H7 (cell line): ENCODE results near the gene TLR8. TPM values are rescaled to one million over a fixed set of nuclear protein-coding genes. Genes with fewer than 3 reads are reported as not detected.
"Not testable (repeated sequence)": the region's sequence is repeated elsewhere in the genome, so short reads cannot be mapped to it uniquely, and the experiment has no call there.

Experiments used
- DNase-seq: peaks from one replicate; pipeline ENCODE4 v3.0.0; 2012
- H3K27me3 ChIP-seq: 2 replicates; pipeline ENCODE4 v1.6.0; 2011; ENCODE audit warnings: mild to moderate bottlenecking, low read length; ENCODE audit not compliant: control insufficient read depth, insufficient read depth
- H3K36me3 ChIP-seq: replicated peaks from 2 replicates; pipeline ENCODE4 v1.5.1; 2011; ENCODE audit warnings: low read length; ENCODE audit not compliant: control insufficient read depth, insufficient read depth
- H3K4me3 ChIP-seq: 2 replicates; pipeline ENCODE4 v1.5.1; 2011; ENCODE audit warnings: low read depth, mild to moderate bottlenecking, control low read depth, low read length, moderate library complexity; ENCODE audit not compliant: insufficient read depth
- total RNA-seq: library from RNA; depleted of rRNA; stranded (reverse); fragments of >200 nt; shearing (Covaris generic); gene quantifications from 2 replicates; pipeline ENCODE4 v1.2.3, GENCODE V29; 2014

TLR8 gene
- total RNA-seq, 1 experiment from 2014 or later: not detected

DNA sequence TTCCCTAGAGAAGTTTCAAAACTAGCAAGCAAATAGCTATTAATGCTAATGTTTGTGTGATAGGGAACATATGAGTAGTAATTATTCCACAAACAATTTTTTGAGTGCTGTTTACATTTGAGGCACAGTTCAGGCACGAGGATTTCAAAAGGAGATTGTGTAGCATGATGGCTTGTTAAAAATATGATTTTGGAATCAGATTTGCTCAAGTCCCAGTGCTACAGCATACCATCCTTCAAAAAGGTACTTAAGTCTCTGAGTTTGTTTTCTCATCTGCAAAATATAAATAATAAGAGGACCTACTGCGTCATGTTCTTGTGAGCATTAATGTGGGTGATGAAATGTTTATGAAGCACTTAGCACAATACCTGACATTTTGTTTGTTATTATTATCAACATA, 11.3 kb downstream of the TLR8 start:
- no peak for DNase-seq
- H3K36me3 ChIP-seq: no peaks in the 10 kb centered on the region
- H3K4me3 ChIP-seq: no peak overlapping the region
- no peaks in the 10 kb centered on the region for H3K27me3 ChIP-seq

DNA sequence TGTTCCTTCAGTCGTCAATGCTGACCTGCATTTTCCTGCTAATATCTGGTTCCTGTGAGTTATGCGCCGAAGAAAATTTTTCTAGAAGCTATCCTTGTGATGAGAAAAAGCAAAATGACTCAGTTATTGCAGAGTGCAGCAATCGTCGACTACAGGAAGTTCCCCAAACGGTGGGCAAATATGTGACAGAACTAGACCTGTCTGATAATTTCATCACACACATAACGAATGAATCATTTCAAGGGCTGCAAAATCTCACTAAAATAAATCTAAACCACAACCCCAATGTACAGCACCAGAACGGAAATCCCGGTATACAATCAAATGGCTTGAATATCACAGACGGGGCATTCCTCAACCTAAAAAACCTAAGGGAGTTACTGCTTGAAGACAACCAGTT, 12.6 kb downstream of the TLR8 start:
- H3K4me3 ChIP-seq: no peak overlapping the region
- H3K36me3 ChIP-seq: no peaks in the 10 kb centered on the region
- no peak for DNase-seq
- no peaks in the 10 kb centered on the region for H3K27me3 ChIP-seq

DNA sequence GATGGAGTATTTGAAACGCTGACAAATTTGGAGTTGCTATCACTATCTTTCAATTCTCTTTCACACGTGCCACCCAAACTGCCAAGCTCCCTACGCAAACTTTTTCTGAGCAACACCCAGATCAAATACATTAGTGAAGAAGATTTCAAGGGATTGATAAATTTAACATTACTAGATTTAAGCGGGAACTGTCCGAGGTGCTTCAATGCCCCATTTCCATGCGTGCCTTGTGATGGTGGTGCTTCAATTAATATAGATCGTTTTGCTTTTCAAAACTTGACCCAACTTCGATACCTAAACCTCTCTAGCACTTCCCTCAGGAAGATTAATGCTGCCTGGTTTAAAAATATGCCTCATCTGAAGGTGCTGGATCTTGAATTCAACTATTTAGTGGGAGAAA, 13.2 kb downstream of the TLR8 start:
- H3K36me3 ChIP-seq: no peaks in the 10 kb centered on the region
- DNase-seq: no peak
- H3K4me3 ChIP-seq: no peak overlapping the region
- H3K27me3 ChIP-seq: no peaks in the 10 kb centered on the region

DNA sequence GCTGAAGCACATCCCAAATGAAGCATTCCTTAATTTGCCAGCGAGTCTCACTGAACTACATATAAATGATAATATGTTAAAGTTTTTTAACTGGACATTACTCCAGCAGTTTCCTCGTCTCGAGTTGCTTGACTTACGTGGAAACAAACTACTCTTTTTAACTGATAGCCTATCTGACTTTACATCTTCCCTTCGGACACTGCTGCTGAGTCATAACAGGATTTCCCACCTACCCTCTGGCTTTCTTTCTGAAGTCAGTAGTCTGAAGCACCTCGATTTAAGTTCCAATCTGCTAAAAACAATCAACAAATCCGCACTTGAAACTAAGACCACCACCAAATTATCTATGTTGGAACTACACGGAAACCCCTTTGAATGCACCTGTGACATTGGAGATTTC, 14.6 kb downstream of the TLR8 start:
- no peak for DNase-seq
- H3K36me3 ChIP-seq: no peaks in the 10 kb centered on the region

DNA sequence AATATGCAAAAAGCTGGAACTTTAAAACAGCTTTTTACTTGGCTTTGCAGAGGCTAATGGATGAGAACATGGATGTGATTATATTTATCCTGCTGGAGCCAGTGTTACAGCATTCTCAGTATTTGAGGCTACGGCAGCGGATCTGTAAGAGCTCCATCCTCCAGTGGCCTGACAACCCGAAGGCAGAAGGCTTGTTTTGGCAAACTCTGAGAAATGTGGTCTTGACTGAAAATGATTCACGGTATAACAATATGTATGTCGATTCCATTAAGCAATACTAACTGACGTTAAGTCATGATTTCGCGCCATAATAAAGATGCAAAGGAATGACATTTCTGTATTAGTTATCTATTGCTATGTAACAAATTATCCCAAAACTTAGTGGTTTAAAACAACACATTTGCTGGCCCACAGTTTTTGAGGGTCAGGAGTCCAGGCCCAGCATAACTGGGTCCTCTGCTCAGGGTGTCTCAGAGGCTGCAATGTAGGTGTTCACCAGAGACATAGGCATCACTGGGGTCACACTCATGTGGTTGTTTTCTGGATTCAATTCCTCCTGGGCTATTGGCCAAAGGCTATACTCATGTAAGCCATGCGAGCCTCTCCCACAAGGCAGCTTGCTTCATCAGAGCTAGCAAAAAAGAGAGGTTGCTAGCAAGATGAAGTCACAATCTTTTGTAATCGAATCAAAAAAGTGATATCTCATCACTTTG, 15.6 kb downstream of the TLR8 start:
- Histone ChIP-seq H3K27me3 (no peaks in the 10 kb centered on the region), H3K36me3 (no peaks in the 10 kb centered on the region), H3K4me3 (no peak overlapping the region)
- no peak for DNase-seq

More for the DNA sequence above, 14.6 kb downstream of the TLR8 start:
- Histone ChIP-seq H3K4me3 (no peak overlapping the region), H3K27me3 (no peaks in the 10 kb centered on the region)

DNA sequence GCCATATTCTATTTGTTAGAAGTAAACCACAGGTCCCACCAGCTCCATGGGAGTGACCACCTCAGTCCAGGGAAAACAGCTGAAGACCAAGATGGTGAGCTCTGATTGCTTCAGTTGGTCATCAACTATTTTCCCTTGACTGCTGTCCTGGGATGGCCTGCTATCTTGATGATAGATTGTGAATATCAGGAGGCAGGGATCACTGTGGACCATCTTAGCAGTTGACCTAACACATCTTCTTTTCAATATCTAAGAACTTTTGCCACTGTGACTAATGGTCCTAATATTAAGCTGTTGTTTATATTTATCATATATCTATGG, 16.1 kb downstream of the TLR8 start:
- H3K36me3 ChIP-seq: no peaks in the 10 kb centered on the region
- no peaks in the 10 kb centered on the region for H3K27me3 ChIP-seq
- no peak overlapping the region for H3K4me3 ChIP-seq
- no peak for DNase-seq

DNA sequence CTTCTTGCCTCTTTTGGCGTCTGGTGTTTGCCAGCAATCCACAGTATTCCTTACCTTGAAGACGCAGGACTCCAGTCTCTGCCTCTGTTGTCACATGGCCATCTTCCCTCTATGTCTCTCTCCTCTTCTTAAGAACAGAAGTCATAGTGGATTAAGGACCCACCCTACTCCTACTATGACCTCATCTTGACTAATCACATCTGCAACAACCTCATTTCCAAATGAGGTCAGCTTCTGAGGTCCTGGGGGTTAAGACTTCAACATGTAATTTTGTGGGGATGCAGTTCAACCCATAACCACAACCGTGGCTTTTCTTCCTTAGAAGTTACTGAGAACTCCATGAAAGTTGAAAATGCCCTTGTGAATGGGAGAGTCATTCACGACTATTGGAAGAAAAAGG, 23.3 kb downstream of the TLR8 start:
- Histone ChIP-seq H3K4me3 (no peak overlapping the region), H3K36me3 (no peaks in the 10 kb centered on the region), H3K27me3 (no peaks in the 10 kb centered on the region)
- no peak for DNase-seq

DNA sequence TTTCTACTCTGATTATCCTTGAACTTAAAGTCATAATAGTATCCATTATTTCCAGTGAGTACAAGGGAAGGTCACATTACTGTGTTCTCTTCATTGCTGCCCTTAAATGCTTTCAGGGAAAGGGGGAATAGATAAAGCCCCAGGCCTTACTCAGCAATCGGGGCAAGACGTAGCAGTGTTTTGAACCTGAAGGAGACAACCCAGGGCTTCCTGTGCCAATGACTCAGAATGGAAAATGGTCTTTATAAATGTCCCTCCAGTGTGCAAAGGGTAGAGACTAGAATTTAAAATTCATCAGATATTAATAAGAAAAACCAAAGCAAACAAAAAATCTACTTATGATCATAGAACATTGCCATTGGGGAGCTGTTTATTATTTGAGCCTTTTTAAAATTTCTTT, 23.7 kb downstream of the TLR8 start:
- Histone ChIP-seq H3K27me3 (no peaks in the 10 kb centered on the region), H3K4me3 (no peak overlapping the region), H3K36me3 (no peaks in the 10 kb centered on the region)
- no peak for DNase-seq

DNA sequence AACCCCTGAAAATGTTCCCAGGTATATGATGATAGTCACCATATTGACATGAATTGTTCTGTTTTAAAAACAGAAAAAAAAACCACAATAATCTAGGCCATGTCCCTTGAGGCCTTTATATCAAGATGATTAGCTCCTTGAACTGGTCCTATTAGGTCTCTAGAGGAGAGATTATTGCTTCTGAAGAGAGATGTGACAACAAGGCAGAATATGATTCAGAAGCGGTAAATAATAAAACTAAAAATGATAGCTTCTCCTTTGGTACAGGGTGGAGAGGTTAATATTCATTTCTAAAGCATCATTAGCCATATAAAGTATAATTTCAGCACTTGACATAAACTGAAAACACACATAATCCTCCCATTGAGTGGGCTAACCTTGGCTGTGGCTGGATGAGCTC, 25.8 kb downstream of the TLR8 start:
- no peak for DNase-seq
- H3K27me3 ChIP-seq: no peaks in the 10 kb centered on the region
- H3K36me3 ChIP-seq: no peaks in the 10 kb centered on the region
- no peak overlapping the region for H3K4me3 ChIP-seq

DNA sequence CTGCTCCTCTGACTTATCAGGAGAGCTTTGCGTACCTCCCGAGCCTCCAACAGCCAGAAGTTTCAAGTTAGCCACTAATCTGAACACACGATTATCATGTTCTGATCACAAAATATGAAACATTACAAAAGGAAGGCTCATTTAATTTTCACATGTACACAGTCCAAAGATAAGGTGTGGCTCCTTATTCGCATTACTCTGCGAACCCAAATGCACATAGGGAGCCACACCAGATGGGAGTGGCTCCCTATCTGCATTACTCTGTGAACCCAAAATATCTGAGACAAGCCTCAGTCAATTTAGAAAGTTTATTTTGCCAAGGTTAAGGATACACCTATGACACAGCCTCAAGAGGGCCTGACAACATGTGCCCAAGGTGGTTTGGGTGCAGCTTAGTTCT, 28.4 kb downstream of the TLR8 start:
- DNase-seq: no peak
- Histone ChIP-seq H3K27me3 (no peaks in the 10 kb centered on the region), H3K4me3 (no peak overlapping the region), H3K36me3 (no peaks in the 10 kb centered on the region)

DNA sequence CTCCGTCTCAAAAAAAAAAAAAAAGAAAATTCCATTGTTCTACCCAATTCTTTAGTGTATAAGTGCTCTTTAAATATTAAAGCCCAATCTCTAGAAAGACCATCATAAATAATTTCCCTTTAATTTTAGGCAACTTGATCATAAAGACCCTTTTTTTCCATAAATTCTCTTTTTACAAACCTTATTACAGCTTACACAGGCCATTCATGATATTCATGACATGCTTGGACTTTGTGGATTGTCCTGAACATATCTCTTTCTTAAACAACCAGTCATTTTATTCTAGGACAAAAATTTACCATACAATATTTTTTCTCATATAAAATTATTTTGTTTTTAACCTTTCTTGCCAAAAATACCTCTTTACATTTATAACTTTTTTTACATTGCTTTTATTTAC, 30.5 kb downstream of the TLR8 start:
- Histone ChIP-seq H3K36me3 (no peaks in the 10 kb centered on the region), H3K27me3 (no peaks in the 10 kb centered on the region), H3K4me3 (no peak overlapping the region)
- no peak for DNase-seq

DNA sequence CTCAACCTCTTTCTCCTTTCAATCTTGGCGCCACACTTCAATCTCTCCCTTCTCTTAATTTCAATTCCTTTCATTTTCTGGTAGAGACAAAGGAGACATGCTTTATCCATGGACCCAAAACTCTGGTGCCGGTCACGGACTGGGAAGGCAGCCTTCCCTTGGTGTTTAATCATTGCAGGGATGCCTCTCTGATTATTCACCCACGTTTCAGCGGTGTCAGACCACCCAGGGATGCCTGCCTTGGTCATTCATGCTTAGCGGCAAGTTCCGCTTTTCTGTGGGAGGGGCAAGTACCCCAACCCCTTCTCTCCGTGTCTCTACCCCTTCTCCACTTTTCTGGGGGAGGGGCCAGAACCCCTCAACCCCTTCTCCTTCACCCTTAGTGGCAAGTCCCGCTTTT, 34.1 kb downstream of the TLR8 start:
- H3K27me3 ChIP-seq, DNase-seq, H3K36me3 ChIP-seq: not testable (repeated sequence)
- H3K4me3 ChIP-seq: peak overlapping the region; percentile 17; the same call in 1 of the 2 replicates

DNA sequence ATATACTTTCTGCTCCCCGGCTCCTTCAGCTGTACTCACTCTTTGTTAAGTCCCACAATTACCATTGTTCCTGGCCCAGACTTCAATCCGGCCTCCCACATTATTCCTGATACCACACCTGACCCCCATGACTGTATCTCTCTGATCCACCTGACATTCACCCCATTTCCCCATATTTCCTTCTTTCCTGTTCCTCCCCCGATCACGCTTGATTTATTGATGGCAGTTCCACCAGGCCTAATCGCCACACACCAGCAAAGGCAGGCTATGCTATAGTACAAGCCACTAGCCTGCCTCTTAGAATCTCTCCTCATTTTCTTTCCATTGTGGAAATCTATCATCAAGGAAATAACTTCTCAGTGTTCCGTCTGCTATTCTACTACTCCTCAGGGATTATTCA, 37.2 kb downstream of the TLR8 start:
- not testable (repeated sequence) for H3K4me3 ChIP-seq, H3K27me3 ChIP-seq, DNase-seq, H3K36me3 ChIP-seq

DNA sequence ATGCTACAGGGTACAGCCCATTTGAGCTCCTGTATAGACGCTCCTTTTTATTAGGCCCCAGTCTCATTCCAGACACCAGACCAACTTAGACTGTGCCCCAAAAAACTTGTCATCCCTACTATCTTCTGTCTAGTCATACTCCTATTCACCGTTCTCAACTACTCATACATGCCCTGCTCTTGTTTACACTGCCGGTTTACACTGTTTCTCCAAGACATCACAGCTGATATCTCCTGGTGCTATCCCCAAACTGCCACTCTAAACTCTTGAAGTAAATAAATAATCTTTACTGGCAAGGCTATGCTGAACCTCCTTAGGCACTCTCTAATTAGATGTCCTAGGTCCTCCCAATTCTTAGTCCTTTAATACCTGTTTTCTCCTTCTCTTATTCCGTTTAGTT, 38.0 kb downstream of the TLR8 start:
- DNase-seq, H3K36me3 ChIP-seq, H3K4me3 ChIP-seq, H3K27me3 ChIP-seq: not testable (repeated sequence)

DNA sequence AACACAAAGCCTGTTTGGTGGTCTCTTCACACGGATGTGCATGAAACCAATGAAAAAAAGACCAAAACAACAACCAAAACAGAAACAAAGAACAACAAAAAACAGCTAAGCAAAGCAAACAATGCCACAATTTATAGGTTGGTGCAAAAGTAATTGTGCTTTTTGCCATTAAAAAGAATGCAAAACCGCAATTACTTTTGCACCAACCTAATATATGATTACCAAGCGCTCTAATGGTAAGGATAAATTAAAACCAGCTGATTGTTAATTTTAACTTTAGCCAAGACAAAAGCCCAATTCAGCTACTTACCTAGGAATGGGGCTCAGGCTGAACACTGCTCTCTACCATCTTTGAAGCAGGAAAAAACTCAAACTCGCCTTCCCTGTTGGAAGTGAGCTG, 39.1 kb downstream of the TLR8 start:
- H3K4me3 ChIP-seq: no peak overlapping the region
- no peak for DNase-seq
- no peaks in the 10 kb centered on the region for H3K36me3 ChIP-seq
- no peaks in the 10 kb centered on the region for H3K27me3 ChIP-seq

DNA sequence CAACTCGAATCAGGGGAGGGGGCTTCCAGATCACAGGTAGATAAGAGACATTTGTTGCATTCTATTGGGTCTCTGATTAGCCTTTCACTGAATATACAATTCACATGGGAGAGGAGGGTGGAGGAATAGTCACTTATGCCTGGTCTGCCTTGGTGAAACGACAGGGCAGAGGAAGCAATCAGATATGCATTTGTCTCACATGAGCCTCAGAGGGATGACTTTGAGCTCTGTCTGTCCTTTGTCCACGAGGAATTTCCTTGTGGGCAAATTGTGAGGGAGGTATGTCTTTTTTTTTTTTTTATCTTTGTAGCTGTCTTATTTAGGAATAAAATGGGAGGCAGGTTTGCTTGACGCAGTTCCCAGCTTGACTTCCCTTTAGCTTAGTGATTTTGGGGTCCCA, 40.0 kb downstream of the TLR8 start:
- Histone ChIP-seq H3K27me3 (no peaks in the 10 kb centered on the region), H3K36me3 (no peaks in the 10 kb centered on the region), H3K4me3 (no peak overlapping the region)
- DNase-seq: no peak
